Activated CD4-positive, alpha-beta T cell treated with anti-CD3 and anti-CD28 coated beads, Interleukin-2, Interleukin-6, amounts not matched to agents 100 ng/mL and 50 ng/mL, durations not matched to agents 16 hours and 8 hours (primary cell): ENCODE data around the gene LTBR.
"Not testable (repeated sequence)": the region's sequence is repeated elsewhere in the genome, so short reads cannot be mapped to it uniquely, and the experiment has no call there.

Experiments used
- DNase-seq: peaks from one replicate; pipeline ENCODE4 v3.0.0-alpha.2; 2020

LTBR gene

DNA sequence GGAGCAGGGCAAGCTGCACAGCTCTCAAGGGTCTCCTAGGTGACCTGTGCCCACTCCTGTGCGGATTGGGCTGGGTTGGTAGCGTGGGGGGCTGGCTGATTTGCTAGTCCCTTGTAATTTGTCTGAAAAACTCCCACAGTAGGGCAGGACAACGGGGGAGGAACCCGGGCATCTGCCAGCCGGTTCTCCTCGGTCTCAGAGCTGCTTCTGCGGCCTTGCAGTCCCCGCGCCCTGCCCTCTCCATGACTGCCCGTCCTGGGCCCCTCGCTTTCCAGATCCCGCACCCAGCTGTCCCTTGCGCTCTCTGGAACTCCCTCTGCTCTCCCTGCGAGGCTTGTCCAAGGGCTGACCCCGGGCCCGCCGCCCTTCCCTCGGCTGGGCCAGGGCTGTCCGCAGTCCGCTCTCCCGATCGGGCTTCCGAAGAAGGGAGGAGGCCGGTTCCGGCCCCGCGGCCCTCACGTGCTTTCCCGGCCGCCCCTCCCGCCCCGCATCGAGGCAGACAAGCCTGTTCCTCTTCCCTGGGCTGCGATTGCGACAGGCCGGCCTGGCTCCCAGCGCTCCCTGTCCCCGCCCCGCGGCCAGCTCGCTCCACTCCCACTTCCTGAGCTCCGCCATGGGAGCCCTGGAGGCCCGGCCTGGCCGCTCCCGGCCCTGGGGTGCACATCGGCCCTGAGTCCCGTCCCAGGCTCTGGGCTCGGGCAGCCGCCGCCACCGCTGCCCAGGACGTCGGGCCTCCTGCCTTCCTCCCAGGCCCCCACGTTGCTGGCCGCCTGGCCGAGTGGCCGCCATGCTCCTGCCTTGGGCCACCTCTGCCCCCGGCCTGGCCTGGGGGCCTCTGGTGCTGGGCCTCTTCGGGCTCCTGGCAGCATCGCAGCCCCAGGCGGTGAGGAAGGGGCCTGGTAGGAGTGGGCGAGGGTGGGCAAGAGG is at the start of gene LTBR:
TSS of gene LTBR (plus strand) at position 591 of the 927 bp plus-strand sequence. CDS start at position 788, 197 bp downstream.
- DNase-seq: no peak

DNA sequence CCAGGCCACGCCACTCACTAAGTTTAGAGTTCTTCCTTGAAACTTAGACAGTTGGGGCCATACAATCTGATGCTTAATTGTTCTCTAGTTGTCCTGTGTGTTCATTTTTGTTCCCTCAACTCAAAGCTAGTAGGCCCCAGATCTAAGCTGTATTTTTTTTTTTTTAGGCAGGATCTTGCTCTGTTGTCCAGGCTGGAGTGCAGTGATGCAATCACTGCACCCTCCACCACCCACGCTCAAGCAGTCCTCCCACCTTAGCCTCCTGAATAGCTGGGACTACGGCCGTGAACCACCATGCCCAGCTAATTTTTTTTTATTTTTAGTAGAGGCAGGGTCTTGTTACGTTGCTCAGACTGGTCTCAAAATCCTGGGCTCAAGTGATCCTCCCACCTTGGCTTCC is 49.6 kb upstream of the LTBR start:
- no peak for DNase-seq

DNA sequence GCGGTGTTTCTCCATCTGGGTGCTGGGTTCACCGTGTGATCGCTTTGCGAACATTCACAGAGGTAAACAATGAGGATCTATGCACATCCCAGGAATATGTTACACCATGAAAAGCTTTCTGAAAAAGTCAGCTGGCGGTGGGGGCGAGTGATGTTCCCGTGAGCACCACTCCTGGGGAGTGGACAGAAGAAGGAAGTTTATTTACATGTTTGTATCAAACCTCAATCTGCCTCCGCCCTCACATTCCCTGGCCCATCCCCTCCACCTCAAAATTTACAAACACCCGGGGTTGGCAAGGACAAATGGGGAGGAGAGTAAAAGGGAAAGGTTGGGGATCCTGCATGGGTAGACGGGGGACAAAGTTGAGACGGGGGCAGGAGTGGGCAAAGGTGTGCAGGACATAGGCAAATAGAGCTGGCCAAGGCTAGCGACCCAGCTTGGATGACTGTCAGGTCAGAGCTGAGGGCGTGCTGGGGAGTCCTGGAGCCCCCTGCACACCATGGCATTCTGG is 49.0 kb upstream of the LTBR start:
- DNase-seq: no peak

DNA sequence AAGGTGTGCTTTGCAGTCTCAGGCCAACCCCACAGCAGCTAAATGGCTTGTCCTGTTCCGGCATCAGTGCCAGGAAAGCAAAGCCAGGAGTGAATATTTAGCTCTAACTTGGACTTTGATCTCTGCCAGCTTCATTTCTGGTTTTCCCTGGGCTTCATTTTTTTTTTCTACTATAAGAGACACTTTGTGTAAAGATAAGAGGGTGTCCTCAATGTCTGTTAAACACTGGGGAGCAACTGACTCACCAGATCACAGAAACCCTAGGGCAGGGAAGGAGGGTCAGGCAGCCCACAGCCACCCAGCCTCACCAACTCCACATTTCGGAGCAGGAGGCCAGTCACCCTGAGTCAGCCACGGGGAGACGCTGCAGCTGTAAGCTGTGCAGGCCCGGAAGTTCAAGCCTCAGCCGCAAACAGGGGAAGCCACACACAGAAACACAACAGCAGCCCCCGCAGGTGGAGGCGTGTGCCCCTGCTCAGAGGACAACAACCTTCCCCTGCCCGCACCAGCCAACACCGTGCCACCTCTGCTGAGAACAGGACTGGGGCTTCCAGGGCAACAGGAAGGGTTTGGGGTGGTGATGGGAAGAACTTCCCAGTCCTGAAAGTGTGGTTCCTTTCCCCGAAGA is 48.4 kb upstream of the LTBR start:
- DNase-seq: peak; percentile 92

DNA sequence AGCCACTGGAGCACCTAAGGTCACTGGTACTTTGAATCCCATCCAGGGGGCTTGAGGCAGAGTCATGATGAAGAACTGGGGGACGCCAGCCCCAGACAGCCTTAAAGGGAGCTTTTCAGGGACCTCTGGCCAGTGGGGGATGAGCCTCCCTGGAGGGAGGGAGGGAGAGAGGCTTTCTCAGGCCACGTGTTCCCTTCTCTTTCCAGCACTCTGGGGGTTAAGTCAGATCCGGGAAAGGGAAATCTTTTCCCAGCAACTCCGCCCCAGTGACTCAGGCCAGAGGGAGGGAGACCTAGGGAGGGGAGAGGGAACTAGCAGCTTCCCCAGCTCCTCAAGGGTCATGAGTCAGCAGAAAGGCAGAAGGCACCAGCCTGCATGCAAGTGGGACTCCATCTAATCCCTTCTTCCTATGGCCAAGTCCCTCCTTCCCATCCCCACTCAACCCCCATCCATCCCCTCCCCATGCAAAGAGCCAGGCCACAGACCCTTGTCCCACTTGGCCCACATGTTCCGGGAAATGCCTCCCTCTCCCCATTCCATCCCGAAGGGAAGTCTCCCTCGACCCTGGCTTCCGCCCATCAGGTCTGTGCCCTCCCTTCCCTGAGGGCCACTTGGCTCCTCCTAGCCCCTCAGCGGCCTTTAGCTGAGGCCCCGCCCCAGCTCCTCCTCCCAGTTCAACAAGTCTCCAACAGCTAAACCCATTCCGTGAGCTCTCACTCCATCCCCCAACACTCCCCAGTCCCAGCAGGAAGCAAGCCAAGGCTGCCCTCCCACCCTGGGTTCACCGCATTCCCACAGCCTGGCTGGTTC is 47.7 kb upstream of the LTBR start:
- DNase-seq: peak; percentile 80

DNA sequence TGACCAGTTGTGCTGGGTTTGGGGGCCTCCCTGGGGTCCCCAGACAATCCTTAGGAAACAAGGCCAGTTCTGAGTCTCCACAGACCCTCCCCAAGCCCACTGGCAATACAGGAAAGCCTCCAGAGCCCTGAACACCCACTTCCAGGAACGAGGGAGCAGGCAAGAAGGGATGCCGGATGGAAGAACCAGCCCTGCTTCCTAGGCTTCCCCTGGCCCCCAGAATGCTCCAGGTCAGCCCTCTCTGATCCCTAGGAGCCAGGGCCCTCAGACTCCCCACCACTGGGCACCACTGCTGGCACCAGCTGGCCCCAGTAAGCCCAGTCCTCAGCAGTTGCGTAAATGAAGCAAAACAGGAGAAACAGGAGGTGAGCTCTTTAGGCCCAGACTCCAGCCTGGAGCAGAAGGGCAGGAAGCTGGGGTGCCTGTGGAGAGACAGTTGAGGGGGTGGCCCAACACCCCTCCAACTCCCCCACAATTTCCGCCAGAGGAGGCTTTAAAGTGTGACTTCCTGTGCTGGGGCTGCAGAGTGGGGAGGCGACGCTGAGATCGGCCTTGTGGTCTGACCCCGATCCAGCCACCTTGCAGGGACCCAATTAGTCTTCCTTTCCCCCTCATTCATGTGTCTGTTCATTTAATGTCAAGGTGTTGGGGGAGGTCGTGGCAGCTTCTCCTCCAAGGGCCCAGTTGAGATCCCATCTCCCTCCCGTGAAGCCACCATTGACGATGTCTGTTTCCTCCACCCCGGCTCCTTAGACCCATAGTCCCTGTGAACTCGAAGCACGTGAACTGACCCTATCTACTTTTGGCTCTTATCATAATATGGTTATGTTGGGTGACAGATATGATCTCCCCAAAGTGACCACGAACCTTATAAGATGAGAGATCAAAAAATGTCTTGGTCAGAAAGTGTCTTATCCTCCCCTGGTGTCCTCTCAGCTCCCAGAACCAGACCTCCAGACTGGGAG is 46.8 kb upstream of the LTBR start:
- peak; percentile 82 for DNase-seq

DNA sequence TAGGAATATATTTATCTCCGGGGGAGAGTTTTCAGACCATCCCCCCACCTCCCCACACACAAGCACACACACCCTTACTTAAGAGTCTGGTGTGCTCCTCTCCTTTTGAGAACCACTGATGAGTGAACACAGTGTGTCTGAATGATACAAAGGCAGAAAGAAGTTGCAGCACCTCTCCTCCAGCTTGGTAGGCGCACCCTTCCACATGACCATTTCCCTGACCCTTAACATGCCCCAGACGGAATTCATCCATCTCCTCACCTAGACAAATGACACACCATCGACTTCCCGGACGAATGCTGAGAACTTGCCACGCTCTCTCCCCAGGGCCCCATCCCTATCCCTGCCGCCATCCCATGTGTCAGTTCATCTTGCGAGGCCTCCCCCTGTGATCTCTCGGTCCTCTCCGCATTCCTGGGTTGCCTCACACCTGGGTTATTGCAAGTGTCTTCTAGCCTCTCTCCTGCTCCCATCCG is 46.0 kb upstream of the LTBR start:
- peak; percentile 42 for DNase-seq

DNA sequence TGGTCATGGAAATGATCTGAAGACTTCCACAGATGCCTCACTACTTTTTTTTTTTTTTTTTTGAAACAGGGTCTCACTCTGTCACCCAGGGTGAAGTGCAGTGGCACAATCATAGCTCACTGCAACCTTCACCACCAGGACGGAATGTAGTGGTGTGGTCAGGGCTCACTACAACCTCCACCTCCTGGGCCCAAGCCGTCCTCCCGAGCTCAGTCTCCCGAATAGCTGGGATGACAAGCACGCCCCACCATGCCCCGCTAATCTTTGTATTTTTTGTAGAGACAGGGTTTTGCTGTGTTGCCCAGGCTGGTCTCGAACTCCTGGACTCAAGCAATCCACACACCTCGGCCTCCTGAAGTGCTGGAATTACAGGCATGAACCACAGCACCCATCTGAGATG is 45.4 kb upstream of the LTBR start:
- DNase-seq: not testable (repeated sequence)

DNA sequence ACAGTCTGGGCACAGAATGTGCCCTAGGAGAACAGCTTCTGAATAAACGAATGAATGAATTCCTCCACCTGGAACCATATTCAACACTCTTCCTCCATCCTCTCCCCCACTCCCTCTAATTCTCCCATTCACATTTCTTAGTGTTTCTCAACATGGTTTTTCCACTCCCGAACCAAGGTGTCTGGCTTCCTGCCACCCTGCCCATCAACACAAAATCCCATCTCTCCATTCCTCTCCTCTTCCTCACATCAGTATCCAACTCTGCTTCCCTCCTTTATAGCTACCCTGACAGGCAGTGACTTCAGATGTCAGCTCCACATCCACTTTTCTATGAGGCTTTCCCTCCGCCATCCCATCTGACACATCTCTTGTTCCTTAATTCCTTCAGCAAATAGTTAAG is 45.0 kb upstream of the LTBR start:
- DNase-seq: no peak

DNA sequence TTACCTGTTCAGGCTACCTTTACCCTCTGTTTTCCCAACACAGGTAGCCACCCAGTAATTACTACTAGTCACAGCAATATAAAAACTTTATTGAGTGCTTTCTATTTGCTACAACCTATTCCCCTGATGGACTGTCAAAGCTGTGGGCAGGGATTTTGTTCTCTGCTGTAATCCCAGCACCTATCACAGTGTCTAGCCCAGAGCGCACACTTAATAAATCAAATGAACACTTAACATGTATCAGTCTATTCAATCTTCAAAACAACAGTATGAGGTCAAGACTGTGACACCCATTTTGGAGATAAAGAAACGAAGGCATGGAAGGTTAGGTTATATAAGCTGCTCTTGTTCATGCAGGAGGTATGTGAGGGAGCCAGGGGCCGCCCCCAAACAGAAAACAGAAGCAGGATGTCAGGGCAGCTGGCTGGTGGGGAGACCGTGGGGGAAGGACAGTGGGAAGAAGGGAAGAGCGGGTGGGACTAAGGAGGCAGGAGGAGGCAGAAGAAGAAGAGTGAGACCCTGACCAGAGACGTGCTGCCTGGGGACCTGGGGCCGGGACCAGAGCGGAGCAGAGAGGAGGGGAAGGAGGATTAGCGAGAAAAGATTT is 43.8 kb upstream of the LTBR start:
- peak; percentile 32 for DNase-seq

DNA sequence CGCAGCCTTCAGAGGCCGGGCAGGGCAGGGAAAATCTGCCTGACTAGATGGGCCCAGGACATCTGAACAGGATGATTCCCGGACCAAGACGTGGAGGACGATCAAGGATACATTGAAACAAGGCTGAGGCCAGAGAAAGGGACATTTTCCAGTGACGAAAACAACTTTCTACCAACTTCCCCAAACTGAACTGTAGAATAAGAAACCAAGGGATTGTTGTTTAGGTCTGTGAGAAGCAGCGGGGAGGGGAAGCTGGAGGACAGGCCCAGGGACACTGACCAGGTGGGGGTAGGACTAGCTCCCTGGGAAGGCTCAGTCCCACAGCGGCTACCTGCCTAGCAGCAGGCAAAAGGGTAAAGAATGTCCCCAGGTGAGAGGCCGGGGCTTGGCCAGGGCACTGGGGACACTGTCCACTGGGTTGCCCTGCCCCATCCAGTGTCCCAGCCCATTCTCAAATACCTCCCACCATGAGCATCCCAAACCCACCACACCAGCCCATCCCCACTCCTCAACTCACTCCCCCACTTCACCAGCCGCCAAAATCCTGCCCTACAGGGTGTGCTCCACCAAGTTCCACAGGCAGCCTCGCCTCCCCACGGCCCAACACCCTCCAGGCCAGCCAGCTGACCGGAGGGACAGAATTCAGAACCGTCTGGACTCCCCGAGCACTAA is 43.1 kb upstream of the LTBR start:
- no peak for DNase-seq

DNA sequence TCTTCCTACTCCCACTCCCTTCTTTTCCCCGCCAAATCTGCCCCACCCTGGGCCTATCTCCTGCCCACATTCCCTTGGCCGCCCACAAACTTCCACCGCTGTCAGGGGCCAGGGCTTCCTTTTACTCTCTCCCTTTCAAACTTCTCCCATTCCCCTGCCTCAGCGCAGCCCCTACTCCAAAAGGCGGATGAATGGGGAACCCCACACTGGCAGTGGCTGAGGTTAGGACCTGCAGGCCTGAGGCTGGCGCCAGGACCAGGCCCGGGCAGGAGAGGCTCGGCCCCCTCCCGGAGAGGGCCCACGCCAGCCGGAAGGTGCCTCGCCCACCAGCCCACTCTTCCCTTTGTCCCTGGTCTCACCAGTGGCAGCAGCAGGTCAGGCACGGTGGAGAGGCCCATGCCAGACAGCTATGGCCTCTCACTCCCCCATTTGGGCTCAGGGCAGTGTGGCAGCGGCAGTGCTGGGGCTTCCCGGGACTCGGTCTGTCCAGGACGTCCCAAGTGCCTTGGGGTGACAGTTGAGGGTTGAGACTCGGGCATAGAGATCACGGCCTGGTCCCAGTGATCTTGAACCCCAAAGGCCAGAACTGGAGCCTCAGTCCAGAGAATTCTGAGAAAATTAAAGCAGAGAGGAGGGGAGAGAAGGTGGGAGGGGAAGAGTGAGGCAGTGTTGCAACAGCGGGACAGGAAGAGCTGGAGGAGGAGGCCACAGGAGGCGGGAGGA is 42.4 kb upstream of the LTBR start, which contains the start of gene TNFRSF1A:
TSS of gene TNFRSF1A (minus strand) at position 660 of the 723 bp plus-strand sequence. CDS start at position 398, 262 bp downstream.
- peak; percentile 72 for DNase-seq

DNA sequence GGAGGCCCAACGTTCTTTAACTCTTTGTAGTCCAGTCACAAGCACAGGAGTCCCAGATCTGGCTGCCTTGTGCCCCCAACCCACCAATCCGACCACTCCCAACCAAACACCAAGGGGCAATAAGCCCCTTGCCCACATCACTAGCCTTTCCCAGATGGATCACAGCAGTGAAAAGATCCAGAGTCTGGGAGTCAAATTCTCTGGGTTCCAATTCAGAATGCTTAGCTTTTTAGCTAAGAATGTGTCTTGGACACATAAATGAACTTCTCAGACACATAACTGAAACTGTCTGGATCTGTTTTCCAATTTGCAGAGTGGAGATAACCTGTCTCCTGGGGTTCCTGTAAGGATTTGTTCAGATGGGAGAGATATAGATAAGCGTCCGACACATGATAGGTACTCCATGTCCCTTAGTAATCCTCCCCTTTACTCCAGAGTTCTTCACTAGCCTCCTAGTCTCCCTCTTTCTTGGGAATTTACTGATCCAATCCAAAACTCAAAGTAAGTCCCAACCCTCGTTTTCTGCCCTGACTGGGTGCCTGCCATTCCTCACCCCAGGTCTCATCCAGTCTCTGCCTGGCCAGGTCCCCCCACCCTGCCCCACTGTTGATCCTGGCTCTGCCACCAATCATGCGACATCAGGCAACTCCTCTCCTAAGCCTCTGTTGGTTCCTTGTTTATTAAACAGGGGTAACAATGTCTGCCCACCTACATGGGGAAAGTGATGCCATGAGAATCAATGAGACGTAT is 41.6 kb upstream of the LTBR start:
- DNase-seq: no peak

DNA sequence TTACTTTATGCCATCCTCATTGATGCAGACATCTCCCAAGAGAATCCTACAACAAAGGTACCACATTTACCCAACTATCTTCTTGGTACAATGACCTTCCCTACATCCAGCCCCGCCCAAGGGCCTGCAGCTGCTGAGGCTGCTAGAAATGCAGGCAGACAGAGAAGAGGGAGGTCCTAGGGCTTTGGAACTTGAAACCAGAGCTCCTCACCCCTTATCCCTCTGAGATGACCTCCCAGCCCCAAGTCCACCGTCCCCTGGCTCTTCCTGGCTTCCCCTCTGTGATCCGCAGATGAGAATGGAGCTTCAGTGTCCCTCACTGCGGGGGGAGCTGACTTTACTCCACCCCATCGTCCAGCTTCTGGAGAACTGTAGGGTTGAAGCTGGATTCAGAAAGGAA is 40.4 kb upstream of the LTBR start:
- DNase-seq: no peak

DNA sequence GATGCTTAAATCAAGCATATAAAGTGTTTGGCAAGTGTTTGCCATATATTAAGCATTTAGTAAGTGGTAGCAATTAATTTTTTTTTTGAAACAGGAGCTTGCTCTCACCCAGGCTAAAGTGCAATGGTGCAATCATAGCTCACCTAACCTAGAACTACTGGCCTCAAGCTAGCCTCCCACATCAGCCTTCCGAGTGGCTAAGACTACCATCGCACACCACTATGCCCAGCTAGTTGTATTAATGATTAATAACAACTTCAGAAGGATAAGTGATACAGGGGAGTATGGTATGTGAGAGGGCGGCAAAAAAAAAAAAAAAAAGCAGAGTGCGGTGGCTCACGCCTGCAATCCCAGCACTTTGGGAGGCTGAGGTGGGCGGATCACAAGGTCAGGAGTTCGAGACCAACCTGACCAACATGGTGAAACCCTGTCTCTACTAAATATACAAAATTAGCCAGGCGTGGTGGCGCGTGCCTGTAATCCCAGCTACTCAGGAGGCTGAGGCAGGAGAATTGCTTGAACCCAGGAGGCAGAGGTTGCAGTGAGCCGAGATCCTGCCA is 39.8 kb upstream of the LTBR start:
- DNase-seq: not testable (repeated sequence)

DNA sequence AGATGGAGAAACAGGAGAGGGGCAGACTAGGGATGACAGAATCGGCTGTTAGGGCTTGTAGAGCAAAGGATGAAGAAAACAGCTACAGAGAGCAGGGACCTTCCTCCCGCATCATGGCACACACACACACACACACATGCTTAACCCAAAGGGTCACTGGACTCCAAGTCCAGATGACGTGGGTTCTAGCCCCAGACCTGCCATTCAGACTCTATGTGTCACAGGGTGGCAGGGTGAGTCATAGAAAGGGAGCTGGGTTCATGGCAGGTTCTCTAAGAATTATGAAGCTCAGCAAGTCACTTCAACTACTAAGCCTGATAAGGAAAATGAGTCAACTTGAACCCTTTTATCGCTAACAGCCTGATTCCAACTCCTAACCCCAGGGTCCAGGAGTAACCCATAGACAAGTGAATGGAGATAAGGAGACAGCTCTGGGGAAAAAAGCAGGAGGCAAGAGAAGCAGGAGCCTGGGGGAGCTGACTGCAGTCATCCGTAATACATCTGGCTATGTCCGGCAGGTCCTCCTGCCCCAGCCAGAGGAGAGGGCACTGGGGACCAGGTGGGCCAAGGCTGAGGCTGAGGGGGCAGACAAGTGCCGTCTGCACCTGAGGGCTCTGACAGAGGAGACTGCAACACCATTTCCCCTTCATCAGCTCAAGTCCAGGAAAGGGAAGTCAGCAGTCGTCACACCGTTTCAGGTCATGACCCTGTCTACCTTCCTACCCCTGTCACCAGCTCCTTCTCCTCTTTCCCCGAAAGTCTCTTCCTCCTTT is 38.5 kb upstream of the LTBR start:
- peak; percentile 67 for DNase-seq

DNA sequence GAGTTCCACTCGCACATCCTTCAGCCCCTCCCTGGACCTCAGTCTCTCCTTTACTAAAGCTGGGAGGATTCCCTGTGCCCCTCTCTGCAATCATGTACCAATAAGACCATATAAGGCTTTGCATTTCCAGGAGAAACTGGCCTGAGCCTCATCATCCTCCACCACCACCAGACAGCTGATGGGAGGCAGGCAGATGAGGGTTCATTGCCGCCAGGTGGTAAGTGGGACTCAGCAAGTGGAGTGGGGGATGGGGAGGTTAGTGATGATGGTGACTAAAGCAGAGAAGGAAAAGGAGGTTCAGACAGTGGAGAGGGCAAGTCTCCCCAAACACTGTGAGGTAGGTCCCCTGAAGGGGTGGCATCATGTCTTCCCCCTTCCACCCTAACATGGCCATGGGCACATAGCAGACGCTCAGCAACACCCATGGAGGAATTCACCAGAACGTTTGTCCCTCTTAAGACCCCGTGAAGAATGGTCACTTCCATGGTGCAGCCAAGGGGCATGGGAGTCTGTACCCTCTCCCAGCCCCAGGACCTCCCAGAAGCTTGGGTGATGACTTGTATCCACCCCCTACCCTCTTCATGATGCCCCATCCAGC is 37.6 kb upstream of the LTBR start:
- no peak for DNase-seq

DNA sequence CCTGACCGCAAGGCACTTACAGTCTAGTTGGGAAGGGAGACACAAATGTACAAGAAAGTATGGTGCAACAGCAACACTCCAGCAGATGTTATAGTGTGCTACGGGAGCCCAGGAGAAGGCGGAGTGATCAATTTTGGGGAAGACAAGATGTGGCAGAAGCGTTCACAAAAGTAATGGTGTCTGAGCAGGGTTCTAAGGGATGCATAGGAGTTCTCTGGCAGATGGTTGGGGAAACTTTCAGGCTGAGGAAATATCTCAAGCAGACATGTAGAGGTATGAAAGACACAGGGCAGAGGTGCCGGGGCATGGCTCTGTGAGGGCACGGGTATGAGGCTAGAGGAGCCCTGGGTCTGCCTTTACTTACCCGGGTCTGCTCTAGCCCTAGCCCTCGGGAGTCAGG is 37.0 kb upstream of the LTBR start:
- no peak for DNase-seq
